NCI-H524 treated with DMSO at 0.1 percent for 48 hours (cell line): ENCODE data around the gene CSNK2A1.
"Not testable (repeated sequence)": the region's sequence is repeated elsewhere in the genome, so short reads cannot be mapped to it uniquely, and the experiment has no call there.

Experiments used
- DNase-seq: peaks from one replicate; lab custom pipeline; 2025; lab: John Stamatoyannopoulos, UW

Gene CSNK2A1

DNA sequence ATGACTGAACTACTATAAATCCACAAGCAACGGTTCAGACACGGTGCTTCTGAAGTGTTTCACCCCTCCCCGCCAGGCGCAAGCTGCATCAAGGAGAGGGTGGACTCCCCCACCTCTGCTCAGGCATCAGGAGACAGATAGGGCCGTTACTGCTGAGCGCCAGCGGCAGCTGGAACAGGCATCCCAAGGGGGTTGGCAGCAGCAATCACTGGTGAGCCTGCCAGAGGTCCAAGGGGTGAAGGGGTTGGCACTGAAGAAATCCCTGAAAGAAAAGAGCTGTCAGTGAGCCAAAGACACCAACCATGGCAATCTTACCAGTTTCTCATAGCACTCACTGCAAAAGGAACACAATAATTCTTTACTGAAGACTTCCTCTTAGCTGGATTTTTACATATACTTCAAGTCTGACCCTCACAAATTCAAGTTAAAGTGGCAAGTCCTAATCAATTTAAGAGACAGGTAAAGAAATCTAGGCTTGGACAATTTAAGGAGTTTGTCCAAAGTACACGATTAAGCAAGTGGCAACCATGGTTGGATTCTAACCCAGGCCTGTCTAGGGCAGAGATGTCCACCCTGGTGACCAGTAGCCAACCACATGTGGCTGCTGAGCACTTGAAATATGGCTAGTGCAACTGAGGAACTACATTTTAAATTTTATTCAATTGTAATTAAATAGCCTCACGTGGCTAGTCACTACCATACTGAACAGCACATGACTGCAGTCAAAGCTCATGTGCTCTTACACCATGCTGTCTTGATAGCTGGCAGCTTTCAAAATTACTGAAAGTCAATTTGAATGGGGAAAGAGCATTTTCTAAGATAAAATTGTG lies 59.6 kb downstream of the CSNK2A1 start:
- DNase-seq: no peak

DNA sequence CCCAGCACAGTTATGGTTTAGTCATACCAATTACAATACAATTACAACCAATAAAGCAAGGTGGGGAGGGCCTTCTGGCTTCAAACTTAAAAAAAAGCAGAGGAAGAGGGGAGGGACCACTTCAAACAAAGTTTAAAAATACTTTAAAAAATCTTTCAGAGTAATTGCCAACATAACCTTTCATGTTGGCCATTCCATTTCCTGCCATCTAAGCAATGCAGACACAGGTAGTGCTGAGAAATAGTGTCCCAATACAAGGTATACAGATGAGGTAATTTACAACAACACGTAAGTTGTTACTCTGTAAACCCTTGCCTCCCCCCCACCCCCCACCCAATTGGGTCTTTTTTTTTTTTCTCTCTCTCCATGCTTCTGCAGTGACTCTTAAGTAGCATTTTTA lies 62.4 kb downstream of the CSNK2A1 start:
- DNase-seq: no peak

DNA sequence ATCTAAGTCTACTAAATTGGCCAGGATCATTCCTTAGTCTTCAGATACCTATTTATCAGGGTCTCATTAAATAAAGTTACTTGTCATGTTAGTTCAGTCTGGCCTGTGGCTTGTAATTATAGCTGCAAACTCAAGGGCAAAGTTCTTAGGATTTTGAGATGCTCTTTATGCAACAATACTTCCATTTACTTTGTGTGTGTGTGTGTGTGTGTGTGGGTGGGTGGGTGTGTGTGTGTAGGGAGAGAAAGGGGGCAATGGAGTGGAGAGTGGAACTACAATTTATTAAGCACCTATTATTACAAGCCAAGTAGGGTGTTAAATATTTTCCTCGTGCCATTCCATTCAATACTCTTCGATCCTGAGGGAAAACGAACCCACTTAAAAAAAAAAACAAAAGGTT lies 63.5 kb downstream of the CSNK2A1 start:
- DNase-seq: no peak

DNA sequence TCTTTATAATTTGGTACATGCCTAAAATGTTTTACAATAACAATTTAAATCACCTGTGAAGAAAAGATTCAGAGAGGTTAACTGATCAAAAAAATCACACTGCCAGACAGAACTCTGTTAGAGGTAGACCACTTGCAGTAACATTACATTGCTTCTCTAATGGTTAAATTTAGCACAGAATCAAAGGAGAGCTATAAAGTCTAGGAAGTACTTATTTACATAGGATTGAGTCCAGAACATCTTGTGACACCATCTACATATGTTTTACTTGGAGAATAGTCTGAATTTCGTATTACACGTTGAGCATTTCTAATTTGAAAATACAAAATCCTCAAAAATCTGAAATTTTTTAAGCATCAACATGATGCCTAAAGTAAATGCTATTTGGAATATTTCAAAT lies 64.1 kb downstream of the CSNK2A1 start:
- DNase-seq: no peak

DNA sequence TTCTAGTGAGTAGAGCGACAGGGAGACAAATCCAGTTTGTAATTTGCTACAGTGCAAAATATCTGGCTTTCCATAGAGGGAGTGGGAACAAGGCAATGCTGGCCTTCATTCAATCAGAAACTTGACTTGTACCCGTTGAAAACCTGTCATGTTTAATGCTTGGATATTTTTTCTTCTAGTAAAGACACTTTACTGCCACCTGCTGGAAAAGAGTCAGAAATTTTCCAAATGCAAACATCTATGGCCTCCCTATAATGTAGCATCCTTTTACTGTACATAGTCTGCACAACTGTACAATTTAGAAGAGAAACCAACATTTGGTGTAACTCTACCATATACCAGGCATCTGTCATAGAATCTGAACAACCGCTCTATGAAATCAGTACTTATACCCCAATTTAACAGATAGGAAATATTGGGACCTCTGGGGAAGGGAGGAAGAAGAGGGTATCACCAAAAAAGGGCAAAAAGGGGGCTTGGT lies 64.6 kb downstream of the CSNK2A1 start:
- DNase-seq: peak; percentile 12

DNA sequence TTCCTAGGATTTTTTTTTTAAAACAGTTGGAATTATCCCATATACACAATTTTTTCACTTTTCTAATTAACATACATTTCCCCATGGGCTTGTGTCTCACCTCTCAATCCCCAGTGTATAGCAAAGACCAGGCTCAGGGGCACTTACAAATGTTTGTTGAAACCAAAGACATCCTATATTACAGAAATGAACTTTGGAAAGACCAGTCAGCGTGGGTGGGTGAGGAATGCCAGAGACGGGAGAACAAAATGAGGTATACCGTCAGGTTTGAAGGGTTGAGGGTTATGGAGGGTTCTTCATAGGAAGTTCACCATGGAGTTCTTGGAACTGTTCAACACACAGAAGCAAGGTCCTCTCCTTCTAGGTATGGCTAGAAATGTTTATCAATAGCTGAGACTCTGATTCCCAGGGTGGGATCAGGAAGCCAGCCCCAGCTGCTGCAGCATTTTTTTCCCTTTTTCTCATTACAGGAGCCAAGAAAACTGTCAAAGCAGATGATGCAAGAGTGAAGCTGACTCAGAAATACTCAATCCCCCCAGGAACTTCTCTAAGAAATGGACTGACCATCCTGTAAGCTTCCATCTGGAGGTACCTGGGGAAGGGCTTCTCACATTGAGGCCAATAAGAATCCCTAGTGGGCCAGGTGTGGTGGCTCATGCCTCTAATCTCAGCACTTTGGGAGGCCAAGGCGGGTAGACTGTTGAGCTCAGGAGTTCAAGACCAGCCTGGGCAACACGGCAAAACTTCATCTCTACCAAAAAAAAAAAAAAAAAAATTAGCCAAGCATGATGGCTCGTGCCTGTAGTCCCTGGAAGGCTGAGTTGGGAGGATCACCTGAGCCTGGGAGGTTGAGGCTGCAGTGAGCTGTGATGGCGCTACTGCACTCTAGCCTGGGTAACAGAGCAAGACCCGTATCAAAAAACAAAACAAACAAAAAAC lies 65.3 kb downstream of the CSNK2A1 start:
- DNase-seq: no peak

DNA sequence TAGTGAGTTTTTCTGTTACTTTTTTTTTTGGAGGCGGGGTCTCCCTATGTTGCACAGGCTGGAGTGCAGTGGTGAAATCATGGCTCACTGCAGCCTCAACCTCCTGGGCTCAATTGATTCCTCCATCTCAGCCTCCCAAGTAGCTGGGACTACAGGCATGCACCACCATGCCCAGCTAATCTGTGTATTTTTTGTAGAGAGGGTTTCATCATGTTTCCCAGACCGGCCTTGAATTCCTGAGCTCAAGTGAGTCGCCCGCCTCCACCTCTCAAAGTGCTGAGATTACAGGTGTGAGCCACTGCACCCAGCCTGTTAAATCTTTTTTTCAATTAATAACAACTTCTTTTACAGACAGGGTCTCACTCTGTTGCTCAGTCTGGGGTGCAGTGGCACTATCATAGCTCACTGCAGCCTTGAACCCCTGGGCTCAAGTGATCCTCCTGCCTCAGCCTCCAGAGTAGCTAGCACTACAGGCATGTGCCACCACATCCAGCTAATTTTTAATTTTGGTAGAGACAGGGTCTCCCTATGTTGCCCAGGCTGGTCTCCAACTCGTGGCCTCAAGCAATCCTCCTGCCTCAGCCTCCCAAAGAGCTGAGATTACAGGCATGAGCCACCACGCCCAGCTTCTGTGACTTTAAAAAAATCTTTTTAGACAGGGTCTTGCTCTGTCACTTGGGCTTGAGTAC lies 66.9 kb downstream of the CSNK2A1 start:
- DNase-seq: not testable (repeated sequence)

DNA sequence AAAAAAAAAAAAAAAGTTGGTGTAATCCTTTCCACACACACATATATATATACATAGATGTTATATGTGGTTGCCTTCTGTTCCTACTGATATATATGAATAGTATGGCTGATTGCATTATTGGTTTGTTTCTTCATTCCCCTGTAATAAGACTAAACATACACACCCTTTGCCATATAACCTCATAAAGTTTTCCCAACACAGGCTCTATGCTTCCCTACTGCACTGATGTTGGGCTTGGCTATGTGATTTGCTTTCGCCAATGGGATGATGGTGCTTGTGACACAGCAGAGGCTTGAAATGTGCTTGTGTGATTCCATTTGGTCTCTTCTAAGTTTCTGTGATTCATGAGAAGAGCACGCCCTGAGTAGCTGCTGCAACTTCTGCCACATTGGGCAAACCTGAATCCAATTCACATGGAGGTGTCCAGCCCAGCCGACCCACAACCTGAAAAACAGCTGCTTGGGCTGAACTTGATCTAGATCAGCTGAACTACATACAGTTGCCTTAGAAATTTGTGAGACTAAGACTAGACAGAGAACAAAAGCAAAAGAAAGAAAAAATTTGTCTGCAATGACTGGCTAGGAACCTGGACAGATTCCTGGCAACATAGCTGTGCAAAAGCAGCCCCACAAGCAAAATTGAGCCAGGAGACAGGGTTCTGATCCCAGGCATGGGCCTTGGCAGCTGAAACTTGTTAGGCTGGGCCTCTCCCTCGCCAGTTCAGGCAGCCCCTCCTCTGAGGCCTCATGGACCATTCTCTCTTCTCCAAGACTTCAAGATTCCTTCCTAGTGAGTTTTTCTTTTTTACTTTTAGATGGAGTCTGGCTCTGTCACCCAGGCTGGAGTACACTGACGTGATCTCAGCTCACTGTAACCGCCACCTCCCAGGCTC lies 67.9 kb downstream of the CSNK2A1 start:
- no peak for DNase-seq

DNA sequence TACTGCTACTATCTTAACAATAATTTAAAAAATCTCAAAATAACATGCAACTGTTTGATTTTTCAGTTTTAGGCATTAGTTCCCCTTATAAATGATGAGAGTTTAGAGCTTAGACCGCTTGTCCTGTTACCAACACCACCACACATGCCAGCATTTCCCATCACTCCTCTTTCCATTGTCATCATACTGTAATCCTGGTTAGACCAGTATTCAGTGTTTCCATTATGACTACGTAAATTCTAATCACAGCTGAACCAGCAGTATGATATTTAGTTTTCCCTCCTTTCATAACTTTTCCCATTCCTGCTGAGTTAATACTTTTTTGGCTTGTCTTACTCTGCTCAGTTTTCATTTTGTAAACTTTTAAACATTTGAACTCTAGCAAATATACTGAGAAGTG lies 69.0 kb downstream of the CSNK2A1 start:
- DNase-seq: no peak

DNA sequence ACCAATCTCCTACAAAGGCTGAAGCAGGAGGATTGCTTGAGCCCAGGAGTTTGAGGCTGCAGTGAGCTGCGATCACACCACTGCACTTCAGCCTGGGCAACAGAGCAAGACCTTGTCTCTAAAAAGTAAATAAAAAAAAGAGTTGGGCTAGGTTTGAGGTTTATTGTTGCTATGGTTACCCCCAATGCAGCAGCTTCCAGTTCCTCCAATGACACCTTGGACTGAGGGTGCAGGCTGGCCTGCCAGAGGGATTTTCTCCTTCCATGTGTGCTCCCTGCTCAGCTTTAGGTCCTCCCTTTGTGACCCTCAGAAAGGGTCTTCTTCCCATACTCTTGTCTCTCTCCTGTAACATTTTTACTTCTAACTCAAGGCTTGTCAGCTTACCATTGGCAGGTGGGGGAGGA lies 70.7 kb downstream of the CSNK2A1 start:
- DNase-seq: no peak

DNA sequence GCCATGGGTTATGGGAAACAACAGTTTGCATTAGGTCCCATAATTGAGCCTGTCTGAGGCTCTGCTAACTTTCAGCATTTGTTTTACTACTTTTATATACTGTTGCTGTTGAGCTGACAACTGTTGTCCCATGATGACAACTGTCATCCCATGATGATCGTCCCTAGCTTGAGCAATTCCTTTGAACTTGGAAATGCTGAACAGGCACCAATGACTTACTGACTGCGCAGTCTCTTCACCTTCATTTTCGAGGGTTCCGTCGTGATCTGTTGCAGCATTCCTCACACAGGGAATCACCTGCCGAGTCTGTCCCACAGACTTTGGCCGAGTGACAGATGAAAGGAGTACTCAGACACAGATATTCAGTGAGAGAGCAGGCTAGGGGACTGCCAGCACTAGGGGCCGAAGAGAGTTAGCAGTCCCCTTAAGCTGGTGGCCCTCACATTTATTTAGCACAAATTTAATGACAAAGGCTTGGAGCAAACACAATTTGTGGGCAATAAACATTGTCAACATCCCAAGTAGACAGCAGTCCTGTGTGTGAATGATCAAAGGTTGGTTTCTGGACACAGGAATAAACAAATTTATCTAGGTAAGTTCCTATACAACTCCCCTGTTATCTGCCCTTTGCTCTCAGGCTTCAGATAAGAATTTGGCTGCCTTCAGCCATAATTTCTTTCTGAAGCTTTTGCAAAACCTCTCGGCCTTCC lies 71.3 kb downstream of the CSNK2A1 start:
- DNase-seq: no peak

DNA sequence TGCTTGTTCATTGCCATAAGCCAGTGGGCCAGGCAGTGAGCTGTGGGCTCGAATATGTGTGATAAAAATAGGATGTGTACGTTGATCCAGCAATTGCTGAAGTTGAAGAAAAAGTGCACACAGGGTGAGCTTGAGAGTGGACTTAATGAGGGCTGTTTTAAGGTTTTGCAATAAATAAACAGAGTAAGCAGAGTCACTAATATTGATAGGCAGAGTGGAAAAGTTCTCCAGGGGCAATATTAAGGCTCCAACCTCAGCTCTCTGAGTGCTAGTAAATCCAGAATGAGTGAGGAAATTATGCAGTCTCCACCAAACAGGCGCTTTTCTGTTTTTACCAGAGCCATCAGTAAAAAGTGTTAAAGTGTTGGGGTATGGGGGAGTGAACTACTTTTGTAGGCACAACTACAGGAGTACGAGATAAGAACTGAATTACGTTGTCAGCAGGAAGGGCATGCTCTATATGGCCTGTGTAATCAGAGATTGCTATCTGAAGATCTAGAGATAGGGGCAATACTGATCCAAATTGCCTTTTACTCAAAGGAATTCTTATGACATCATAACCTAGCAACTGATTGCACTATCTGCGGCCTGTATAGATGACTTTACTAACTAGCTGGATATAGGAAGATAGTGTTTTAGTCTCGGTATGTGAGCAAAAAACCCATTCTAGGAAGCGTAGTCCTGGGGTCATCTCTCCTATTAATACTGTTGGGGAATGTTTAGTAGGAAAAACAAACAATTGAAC lies 73.7 kb downstream of the CSNK2A1 start:
- DNase-seq: no peak

DNA sequence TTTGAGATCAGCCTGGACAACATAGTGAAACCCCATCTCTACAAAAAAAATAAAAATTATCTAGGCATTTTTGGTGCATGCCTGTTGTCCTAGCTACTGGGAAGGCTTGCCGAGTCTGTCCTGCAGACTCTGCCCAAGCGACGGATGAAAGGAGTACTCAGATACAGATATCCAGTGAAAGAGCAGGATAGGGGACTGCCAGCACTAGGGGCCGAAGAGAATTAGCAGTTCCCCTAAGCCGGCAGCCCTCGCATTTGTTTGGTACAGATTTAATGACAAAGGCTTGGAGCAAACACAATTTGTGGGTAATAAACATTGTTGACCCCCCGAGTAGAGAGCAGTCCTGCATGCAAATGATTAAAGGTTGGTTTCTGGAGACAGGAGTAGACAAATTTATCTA lies 75.8 kb downstream of the CSNK2A1 start:
- DNase-seq: no peak

DNA sequence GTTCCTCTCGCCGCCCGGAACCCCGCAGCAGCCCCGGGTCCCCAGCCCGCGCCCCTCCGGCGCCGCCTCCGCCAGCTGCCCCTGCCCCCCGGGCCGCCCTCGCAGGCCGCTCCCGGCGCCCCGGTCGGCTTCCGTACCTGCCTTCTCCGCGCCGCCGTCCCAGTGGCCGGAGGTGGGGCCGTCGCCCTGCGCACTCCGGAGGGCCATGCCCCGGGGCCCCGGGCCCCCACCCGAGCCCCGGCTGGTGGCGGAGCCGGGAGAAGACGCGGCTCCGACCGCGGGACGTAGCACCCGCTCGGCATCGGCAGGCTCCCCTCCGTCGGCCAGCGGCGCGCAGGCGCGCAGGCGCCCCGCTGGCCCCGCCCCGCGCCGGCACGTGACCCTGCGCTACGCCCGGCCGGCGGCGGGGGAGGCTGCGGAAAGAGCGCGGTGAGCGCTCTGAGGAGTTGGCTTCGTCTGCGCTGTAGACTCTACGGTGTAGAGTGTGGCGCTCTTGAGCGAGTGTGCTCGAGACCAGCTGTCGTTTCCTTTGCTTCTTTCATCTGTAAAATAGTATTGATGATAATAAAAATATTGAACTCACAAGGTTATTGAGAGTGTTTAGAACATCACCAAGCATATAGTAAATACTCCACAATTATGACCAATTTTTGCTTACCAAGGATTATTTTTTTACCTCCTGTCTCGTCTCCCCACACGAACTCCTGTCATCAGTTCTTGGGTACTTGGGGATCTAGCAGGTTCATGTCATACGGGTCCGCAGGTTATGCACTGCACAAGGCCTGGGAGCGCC lies 81.2 kb downstream of the CSNK2A1 start, which contains the start of gene TBC1D20:
Gene TBC1D20, minus strand, starts transcription at position 335 of the 793 bp plus-strand sequence. Its CDS starts 128 bp downstream, at position 207.
- DNase-seq: peak; percentile 70

DNA sequence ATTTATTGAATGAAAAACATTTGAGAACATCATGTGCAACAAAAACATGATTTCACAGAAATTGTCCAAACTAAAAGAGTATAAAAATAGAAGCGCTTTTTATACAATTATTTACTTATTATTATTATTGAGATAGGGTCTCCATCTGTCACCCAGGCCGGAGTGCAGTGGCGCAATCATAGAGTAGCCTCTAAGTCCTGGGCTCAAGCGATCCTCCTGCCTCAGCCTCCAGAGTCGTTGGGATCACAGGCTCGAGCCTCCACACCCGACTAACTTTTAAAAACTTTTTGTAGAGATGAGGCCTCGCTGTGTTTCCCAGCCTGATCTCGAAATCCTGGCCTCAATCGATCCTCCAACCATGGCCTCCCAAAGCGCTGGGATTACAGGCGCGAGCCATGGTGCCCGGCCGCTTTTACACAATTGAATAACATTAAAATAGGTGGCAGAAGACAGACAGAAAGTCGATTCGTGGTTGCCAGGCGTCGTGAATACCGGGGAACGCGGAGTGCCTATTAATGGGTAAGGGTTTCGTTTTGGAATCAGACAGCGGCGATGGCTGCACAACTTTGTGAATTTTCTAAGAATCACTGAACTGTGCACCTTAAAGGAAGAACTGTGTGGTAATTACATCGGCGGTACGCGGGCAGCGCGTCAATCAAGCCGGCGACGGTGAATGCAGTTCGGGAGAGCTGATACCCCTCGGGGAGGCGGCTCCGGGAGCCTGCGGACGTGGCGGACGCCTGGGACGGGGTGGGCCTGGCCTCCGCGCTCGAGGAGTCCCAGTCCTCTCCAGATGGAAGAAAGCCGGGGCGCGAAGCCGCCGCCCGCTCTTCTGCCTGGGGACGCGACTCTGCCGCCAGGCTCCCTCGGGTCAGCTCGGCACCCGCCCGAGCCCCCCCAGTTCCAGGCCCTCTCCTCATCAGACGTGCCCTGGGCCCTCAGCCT lies 82.1 kb downstream of the CSNK2A1 start:
- no peak for DNase-seq

DNA sequence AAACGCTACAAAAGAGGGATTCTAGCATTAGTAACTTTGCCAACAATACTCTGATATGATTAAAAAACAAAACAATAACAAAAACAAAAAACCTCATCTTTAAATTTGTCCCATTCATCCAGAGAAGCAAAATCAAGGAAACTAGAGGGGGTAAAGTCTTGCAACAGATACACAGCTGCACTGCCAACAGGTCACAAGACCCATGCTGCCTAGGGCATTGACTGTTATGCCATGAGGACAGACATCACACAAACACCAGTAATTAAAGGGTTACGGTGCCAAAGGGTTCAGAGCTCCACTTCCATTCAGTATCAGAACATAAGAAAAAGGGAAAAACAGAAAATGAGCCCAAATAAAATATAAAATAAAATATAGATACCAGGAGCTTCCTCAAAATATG lies 82.9 kb downstream of the CSNK2A1 start:
- DNase-seq: no peak

DNA sequence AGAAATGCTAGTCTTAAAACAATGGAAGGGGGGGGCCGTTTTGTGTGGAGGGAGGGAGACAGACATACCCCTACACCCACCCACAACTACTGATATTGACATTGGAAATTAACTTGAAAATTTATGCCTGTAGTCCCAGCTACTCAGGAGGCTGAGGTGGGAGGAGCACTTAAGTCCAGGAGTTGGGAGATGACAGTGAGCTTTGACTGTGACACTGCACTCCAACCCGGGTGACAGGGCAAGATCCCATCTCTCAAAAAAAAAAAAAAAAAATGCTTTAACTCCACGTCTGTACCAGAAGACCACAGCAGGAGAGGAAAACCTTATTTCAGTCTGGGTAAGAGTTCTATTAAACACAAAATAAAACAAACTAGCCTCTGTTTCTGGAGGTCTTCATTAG lies 83.4 kb downstream of the CSNK2A1 start:
- no peak for DNase-seq

DNA sequence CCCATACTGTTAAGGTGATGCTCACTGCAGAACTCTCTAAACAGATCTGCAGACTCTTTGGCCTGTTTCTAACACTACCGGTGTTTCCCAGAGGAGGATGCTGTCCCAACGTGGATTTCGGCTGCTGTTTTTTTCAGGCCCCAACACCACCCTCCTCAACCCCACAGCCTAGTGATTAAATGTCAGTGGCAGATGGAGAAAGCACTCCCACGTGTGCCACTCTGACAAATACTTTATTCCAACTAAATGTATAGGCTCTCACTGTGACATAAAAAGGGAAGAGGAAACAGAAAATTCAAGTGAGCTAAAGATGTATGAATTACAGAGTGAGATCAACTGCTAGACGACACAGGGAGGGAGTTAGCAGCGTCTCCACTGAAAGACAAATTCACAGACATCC lies 84.8 kb downstream of the CSNK2A1 start:
- peak; percentile 48 for DNase-seq
